A204.1 (cell line): Measurements from ENCODE around the gene SLC9A9.

Source experiments
- FAIRE-seq: peaks from 2 replicates; lab custom pipeline; 2012; peaks lifted over from hg19 to GRCh38; lab: Jason Lieb, UNC

Gene SLC9A9

GRCh38 chr3:143596957-143597642 is 251.2 kb downstream of the SLC9A9 start:
- no peak for FAIRE-seq

- FAIRE-seq: no peak
Observed at GRCh38 chr3:143595456-143596077, 252.7 kb downstream of the SLC9A9 start.

DNA sequence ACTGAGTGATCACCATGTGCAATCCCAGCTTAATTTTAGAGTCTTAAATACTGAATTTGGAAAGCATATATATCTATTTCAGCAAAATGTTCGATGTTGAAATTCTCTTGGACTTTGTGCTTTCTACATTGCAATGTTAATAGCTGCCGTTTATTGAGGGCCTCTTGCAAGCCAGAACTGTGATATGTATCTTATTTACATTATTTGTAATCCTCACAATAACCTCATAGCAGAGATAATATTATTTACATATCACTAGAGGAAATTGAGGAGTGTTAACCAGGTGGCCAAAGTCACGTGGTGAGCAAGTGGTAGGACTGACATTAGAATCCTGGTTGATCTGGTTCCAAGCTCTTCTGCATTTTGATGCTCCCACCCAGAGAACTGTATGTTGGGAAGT is 254.1 kb downstream of the SLC9A9 start:
- FAIRE-seq: no peak

DNA sequence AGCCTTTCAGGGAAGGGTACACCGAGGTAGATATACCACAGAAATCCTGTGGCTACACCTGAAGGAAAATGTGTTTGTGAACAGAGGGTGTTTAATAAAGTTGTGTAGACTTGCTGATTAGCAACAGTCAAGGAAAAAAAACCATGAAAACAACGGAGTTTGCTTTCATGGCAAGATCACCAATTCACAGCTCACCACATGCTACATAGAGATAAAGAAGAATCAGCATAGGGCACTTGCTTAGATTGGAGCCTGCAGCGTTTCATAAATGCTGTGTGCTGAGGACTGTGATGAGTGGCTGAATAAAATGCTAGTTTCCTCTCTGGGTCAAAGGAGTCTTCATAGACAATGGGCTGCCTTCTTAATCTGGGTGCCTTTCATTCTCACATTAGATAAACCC is 257.6 kb downstream of the SLC9A9 start:
- no peak for FAIRE-seq

- no peak for FAIRE-seq
Observed at GRCh38 chr3:143586576-143586975, 261.7 kb downstream of the SLC9A9 start.

DNA sequence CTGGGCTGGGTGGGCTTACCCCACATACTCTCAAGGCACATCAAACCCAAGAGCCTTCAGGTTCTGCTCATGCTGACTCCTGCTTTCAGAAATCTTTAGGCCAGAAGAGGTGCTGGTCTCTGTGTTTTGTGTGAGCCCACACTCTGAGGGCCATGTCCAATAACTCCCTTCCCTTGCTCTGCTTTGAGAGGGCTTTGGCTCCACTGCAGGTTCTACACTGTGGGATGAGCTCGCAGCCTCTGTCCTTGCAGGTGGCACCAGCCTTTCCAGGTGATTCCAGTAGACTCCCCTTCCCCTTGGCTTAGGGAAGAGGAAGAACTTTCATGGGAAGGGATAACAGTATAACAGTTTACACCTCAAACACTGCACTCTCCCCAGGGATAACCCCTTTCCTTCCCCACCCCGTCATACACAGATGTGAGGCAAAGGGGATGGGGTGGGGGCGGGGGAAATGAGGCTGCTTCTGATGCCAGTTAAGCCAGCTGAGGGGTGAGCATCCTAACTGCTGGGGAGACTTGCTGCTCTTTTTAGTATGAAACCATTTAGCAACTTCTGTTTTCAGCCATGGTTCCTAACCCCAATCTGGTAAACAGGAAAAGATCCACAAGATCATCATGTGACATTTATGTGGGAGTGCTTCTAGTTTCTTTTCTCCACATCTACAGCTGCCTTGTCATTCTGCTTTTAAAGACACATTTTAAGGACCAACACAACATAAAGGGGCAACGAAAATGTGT is 262.4 kb downstream of the SLC9A9 start:
- no peak for FAIRE-seq

GRCh38 chr3:143584474-143584873 is 263.8 kb downstream of the SLC9A9 start:
- FAIRE-seq: no peak

DNA sequence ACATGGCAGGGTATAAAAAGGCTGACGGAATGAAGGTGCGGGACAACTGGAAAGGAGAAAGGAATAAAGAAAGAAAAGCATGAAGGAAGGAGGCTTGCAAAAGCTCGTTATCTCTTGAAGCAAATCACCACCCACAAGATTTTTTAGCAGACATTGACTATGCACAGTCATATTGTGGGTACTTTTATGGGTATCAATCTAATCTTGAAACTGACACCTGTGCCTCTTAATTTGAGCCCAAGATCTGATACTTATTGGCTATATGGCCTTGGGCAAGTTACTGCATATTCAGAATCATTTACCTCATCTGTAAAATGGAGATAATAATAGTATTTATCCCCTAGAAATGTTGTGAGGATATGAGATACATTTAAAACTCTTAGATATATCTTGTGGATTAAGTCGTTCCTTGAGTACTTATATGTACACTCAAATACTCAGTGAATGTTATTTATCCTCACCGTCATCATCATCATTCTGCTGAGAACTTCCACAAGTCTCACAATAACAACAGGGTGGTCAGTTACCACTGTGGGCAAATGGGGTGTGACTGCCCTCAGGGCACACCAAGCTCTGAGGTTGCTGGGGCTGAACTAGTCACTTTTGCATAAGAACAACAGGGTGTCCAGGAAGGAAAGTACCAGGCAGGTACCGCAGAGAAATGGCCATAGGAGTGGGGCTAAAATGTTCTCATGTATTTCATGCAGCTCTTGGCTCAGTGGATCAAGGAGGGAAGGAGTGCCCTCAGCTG is 266.1 kb downstream of the SLC9A9 start:
- no peak for FAIRE-seq

DNA sequence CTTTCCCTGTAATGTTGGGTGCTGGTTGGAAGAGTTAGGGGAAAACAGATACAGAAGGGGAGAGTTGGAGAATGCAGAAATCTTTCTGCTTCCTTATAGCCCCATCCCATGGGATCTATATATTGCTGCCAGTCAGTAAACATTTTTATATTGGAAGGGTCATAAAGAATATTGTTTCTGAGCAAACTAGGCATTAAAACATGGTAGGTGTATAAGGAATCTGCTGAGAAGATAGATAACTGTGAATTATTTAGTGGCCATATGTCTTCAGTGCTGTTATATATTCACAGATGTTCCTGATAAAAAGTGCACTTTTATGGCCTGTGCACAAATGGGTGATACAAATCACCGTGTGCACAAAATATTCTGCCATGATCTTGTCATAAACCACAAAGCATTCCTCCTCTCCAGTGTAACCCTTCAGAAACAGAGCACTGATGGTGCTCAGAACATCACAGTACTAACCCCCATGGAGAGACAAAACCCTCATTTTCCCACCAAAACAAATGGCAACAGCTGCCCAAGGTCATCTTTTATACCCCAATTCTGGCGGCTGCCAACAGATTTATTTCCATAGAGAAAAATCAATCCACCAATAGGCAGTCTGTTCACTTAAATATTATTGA is 269.3 kb downstream of the SLC9A9 start:
- FAIRE-seq: no peak

DNA sequence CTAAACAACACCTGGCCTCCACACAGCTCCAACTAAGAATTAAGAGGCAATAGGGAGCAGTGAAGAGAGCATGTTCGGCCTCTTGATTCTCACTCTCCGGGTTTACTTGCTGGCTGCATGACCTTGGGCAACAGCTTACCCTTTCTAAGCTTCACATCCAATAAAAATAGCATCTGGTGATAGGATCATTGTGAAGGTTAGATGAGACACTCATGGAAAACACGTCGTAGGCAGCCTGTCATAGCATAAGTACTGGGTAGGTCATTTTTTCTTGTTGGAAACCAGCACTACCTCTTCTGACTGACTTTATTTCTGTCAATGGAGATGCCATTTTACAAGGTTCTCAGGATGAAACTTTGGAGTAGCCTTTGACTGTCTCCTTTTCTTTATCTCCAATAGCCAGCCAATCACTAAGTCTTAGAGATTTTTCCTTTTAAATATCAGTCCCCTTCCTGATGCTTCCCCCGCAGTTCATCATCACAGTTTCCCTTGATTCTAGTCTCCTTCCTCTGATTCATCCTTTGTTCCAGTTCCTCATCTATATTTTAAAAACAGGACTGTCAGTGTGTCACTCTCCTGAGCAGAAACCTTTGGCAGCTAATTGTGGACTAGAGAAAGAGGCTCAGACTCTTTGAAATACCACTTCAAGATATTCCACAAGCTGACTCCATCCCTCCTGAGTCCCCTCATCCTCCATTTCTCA is 271.5 kb downstream of the SLC9A9 start:
- FAIRE-seq: no peak

- no peak for FAIRE-seq
Observed at GRCh38 chr3:143574933-143575332, 273.3 kb downstream of the SLC9A9 start.

GRCh38 chr3:143573610-143574303 is 274.5 kb downstream of the SLC9A9 start:
- FAIRE-seq: no peak

- FAIRE-seq: no peak
Observed at GRCh38 chr3:143571548-143571947, 276.7 kb downstream of the SLC9A9 start.

- FAIRE-seq: no peak
Observed at GRCh38 chr3:143567823-143568222, 280.4 kb downstream of the SLC9A9 start.

GRCh38 chr3:143565951-143566350 is 282.3 kb downstream of the SLC9A9 start:
- FAIRE-seq: no peak

GRCh38 chr3:143563786-143564185 is 284.5 kb downstream of the SLC9A9 start:
- no peak for FAIRE-seq

- FAIRE-seq: no peak
Observed at GRCh38 chr3:143562789-143563188, 285.5 kb downstream of the SLC9A9 start.

DNA sequence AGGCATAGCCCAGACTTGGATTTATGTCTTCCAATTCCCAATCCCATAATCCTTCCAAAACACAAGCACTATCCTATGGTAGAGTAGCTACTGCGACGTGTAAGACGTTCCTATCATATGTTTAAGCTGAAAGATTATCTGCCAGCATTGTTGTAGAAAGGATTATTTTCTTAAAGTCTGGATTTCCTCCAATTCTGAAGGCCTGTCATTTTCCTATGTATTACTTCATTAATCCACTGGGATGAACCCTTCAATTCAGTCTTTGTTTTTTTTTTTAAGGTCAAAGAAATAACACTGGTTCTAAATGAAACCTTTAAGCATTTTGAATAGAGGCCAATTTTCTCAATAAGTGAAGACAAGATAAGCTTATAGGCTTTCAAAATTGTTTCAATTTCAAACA is 289.0 kb downstream of the SLC9A9 start:
- no peak for FAIRE-seq

- no peak for FAIRE-seq
Observed at GRCh38 chr3:143552851-143553250, 295.4 kb downstream of the SLC9A9 start.

DNA sequence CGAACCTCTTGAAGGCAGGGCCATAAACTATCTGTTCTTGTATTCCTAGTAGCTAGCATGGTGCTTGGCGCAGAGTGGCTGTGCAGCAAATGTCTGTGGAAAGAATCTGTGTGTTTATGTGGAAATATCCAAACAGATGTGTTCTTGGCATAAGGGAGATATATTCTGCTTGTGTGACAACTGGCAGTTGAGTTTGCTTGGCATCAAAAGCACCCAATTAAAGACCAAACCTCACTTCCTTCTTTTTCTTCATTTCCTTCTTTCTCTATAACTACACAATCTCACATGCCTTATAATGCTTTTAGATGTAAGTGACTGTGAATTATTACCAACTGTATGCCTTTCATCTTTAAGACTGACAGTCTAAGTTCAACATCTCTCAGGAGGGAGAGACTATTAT is 296.5 kb downstream of the SLC9A9 start:
- FAIRE-seq: no peak

DNA sequence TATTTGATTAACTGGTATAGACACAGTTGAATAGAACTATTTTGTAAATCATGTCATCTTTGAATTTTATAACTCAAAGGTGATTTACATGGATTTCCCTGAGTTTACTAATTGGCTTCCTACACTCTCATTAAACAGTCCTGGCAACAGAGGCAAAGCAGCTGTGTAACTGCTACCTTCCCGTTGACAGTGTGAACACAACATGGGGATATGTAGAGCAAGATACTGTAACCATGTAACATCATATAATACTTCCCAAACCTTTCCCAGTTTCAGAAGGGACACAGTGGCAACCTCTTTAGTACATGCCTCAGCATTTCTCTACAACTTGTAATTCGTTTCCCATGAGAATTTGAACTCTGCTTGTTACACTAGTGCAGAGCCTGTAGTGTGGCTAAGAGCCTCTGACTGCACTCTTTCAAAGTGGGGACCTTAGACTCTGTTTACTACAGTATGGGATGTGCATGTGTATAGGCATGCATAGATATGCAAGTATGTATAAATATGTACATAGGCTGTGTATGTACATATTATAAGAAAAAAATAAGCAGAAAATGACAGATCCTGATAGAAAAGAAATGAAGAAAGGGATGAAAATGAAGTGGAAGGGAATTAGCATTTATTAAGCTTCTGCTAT is 299.3 kb downstream of the SLC9A9 start:
- FAIRE-seq: no peak
